ENCODE measurements around the gene MANF.

- TF ChIP-seq CTCF (IDR thresholded peaks at IDR 0.05) (no peak), EP300 (IDR thresholded peaks at IDR 0.05) (no peak)
Measured at GRCh38 chr3:51395493-51396213, 10.6 kb downstream of the MANF start.

Measured in tibial nerve (tissue), 4 donors.